Thyroid gland (tissue), 4 donors: Measurements from ENCODE around the gene AP2B1. TPM values are rescaled to one million over a fixed set of nuclear protein-coding genes. Genes with fewer than 3 reads are reported as not detected.

ENCODE experiments used
- DNase-seq, 2 donors: peaks; one replicate each; pipeline ENCODE4 v3.0.0-alpha.2; 2019
- H3K27ac ChIP-seq, 3 donors: fragments of 200-600 bp; sonication (generic); 1 replicate in 2 of 3; 2 replicates in 1 of 3; pipeline ENCODE4 v1.5.1; 2016 to 2019; ENCODE audit warnings: mild to moderate bottlenecking in 1 of 3, moderate library complexity in 1 of 3
- H3K27me3 ChIP-seq: fragments of 200-600 bp; sonication (generic); one replicate; pipeline ENCODE4 v1.5.1; 2019
- H3K36me3 ChIP-seq, 2 donors: fragments of 200-600 bp; sonication (generic); one replicate each; pipeline ENCODE4 v1.5.1; 2016 to 2019
- H3K4me1 ChIP-seq, 2 donors: fragments of 200-600 bp; sonication (generic); one replicate each; pipeline ENCODE4 v1.5.1; 2017 to 2019
- H3K4me3 ChIP-seq, 3 donors: fragments of 200-600 bp; sonication (generic); replicated peaks in 1 of 3; 1 replicate in 2 of 3; 2 replicates in 1 of 3; pipeline ENCODE4 v1.5.1; 2016; ENCODE audit warnings: mild to moderate bottlenecking in 1 of 3
- H3K9me3 ChIP-seq: fragments of 200-600 bp; sonication (generic); one replicate; pipeline ENCODE4 v1.5.1; 2017
- CTCF ChIP-seq, 6 experiments: fragments of 200-600 bp in 3 of 6; fragments of 450-650 bp in 3 of 6; sonication (generic) in 3 of 6; IDR thresholded peaks; one replicate each; pipeline ENCODE4 v1.5.1; 2016 to 2019; ENCODE audit warnings: antibody characterized with exemption in 6 of 6, mild to moderate bottlenecking in 2 of 6, inconsistent platforms in 1 of 6, moderate library complexity in 1 of 6
- POLR2A ChIP-seq, 2 donors: fragments of 450-650 bp; IDR thresholded peaks; one replicate each; pipeline ENCODE4 v1.6.1; 2017; ENCODE audit warnings: antibody characterized with exemption in 2 of 2, mild to moderate bottlenecking in 2 of 2, moderate library complexity in 1 of 2
- WGBS, 2 donors: methylation state at CpG; one replicate each; pipeline ENCODE4 v1.1.5; 2017; 5-methylcytosine and 5-hydroxymethylcytosine counted together
- intact Hi-C: fragments of 100-400 bp; cut with DNase I; formaldehyde crosslinking; loops from one replicate; pipeline ENCODE4 v1.15.1; 2023
- total RNA-seq, 4 donors: library from RNA; depleted of rRNA; stranded (reverse); fragments of >200 nt; gene quantifications; one replicate each; pipeline ENCODE4 v1.2.3, GENCODE V29; 2016

AP2B1 gene
- total RNA-seq, 4 donors from 2014 or later: 105 to 162 (median 122) TPM

GRCh38 chr17:35731917-35732805 is 145.0 kb downstream of the AP2B1 start:
- no peaks in the 10 kb centered on the region for H3K36me3 ChIP-seq
- intact Hi-C loops: no loop called here
- DNase-seq: no peak
- no peaks in the 10 kb centered on the region for H3K27me3 ChIP-seq
- H3K27ac ChIP-seq: peak overlapping the region in 1 of 3 donors; percentile 24
- TF ChIP-seq CTCF (IDR thresholded peaks at IDR 0.05): no peak
- no peak for TF ChIP-seq POLR2A (IDR thresholded peaks at IDR 0.05)
- no peaks in the 10 kb centered on the region for H3K9me3 ChIP-seq
- peaks cover 27 to 31% of the 10 kb centered on the region in 2 donors for H3K4me1 ChIP-seq
- peak overlapping the region in 2 of 3 donors; percentile 40 to 80 for H3K4me3 ChIP-seq
- WGBS, 2 donors: 28 to 89% methylated on average over 4 to 20 of the region's 47 CpGs

- H3K9me3 ChIP-seq: no peaks in the 10 kb centered on the region
- no peak for TF ChIP-seq CTCF (IDR thresholded peaks at IDR 0.05)
- TF ChIP-seq POLR2A (IDR thresholded peaks at IDR 0.05): no peak
- peaks cover 27% of the 10 kb centered on the region in 2 donors for H3K4me1 ChIP-seq
- 80 to 85% methylated on average over 1 of the region's 1 CpG for WGBS, 2 donors
- H3K36me3 ChIP-seq: no peaks in the 10 kb centered on the region
- DNase-seq: no peak
- intact Hi-C loops: no loop called here
- H3K4me3 ChIP-seq: no peak overlapping the region
- H3K27me3 ChIP-seq: no peaks in the 10 kb centered on the region
- H3K27ac ChIP-seq: no peak overlapping the region
Observed at GRCh38 chr17:35732806-35733136, 145.6 kb downstream of the AP2B1 start.

- no peaks in the 10 kb centered on the region for H3K27me3 ChIP-seq
- no peaks in the 10 kb centered on the region for H3K36me3 ChIP-seq
- TF ChIP-seq POLR2A (IDR thresholded peaks at IDR 0.05): no peak
- no peak for TF ChIP-seq CTCF (IDR thresholded peaks at IDR 0.05)
- no peaks in the 10 kb centered on the region for H3K9me3 ChIP-seq
- WGBS, 2 donors: 72 to 97% methylated on average over 4 to 6 of the region's 6 CpGs
- peaks cover 27% of the 10 kb centered on the region in 2 donors for H3K4me1 ChIP-seq
- H3K4me3 ChIP-seq: no peak overlapping the region
- no peak overlapping the region for H3K27ac ChIP-seq
- intact Hi-C loops: no loop called here
- DNase-seq: no peak
Observed at GRCh38 chr17:35733366-35733765, 146.2 kb downstream of the AP2B1 start.

- no peaks in the 10 kb centered on the region for H3K27me3 ChIP-seq
- H3K36me3 ChIP-seq: no peaks in the 10 kb centered on the region
- H3K4me1 ChIP-seq: peaks cover 27% of the 10 kb centered on the region in 2 donors
- TF ChIP-seq POLR2A (IDR thresholded peaks at IDR 0.05) (no peak), CTCF (IDR thresholded peaks at IDR 0.05) (no peak)
- DNase-seq: no peak
- intact Hi-C loops: no loop called here
- WGBS, 2 donors: 92% methylated on average over 7 of the region's 7 CpGs
- H3K4me3 ChIP-seq: no peak overlapping the region
- peak overlapping the region in 1 of 3 donors; percentile 76 for H3K27ac ChIP-seq
- H3K9me3 ChIP-seq: no peaks in the 10 kb centered on the region
Observed at GRCh38 chr17:35734396-35734795, 147.3 kb downstream of the AP2B1 start.
